Tongue (tissue), 2 donors: Measurements from ENCODE around the gene AKR1E2. TPM values are rescaled to one million over a fixed set of nuclear protein-coding genes. Genes with fewer than 3 reads are reported as not detected.
"Not testable (repeated sequence)": the region's sequence is repeated elsewhere in the genome, so short reads cannot be mapped to it uniquely, and the experiment has no call there.

Experiments
- DNase-seq: peaks from one replicate; pipeline ENCODE4 v3.0.0-alpha.2; 2015
- total RNA-seq: library from RNA; depleted of rRNA; stranded (reverse); fragments of >200 nt; gene quantifications from one replicate; pipeline ENCODE4 v1.2.3, GENCODE V29; 2014

The AKR1E2 gene
- total RNA-seq, 1 donor from 2014 or later = 25.3 TPM

DNA sequence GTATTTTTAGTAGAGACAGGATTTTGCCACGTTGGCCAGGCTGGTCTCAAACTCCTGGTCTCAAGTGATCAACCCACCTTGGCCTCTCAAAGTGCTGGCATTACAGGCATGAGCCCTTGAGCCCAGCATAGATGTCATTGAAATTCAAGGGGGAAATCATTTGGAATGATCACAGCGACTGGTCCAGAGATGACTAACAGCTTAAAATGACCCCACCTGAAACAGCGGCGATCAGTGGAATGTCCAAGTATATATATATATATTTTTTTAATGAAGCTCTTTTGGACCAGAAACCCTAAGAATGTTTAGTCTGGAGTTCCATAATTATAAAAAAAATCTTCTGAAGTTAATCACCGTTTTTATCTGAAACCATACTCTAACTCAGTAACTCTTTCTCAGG lies 12.5 kb upstream of the AKR1E2 start:
- no peak for DNase-seq

DNA sequence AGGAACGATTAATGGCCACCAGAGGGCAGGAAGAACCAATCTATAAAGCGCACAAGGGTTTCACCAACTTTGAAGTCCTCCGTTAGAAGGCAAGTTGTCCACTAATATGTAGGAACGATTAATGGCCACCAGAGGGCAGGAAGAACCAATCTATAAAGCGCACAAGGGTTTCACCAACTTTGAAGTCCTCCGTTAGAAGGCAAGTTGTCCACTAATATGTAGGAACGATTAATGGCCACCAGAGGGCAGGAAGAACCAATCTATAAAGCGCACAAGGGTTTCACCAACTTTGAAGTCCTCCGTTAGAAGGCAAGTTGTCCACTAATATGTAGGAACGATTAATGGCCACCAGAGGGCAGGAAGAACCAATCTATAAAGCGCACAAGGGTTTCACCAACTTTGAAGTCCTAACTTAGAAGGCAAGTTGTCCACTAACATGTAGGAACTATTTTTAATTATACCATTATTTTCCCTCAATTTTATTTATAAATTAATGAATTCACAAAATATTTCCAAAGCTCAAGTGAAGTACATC lies 10.3 kb upstream of the AKR1E2 start:
- DNase-seq = not testable (repeated sequence)

DNA sequence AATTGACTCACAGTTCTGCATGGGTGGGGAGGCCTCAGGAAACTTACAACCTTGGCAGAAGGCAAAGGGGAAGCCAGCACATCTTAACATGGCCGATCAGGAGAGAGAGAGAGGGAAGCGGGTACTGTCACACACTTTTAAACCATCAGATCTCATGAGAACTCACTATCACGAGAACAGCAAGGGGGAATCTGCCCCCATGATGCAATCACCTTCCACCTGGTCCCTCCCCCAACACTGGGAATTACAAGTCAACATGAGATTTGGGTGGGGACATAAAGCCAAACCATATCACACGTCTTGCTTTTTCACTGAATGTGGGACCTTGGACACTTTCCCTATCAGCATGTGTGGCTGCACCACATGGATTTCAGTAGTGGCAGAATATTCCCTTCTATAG lies 9.0 kb upstream of the AKR1E2 start:
- DNase-seq = no peak

DNA sequence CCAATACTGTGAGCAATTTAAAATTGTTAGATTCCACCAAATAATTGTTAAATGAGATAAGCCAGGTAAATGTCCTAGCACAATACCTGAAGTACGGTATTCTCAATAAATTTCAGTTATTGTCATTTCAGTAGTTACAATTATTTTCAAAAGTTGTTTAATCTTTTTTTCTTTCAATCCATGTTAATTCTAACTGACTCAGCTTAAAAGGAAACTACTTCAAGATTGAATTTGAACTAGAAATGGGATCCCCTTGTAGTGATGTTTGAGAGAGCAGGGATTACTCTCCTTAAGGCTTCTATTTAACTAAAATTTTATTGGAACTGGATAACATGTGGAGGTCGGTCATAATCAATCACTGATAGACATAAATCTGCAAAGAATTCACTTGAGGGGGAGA lies 6.9 kb upstream of the AKR1E2 start:
- DNase-seq = no peak

DNA sequence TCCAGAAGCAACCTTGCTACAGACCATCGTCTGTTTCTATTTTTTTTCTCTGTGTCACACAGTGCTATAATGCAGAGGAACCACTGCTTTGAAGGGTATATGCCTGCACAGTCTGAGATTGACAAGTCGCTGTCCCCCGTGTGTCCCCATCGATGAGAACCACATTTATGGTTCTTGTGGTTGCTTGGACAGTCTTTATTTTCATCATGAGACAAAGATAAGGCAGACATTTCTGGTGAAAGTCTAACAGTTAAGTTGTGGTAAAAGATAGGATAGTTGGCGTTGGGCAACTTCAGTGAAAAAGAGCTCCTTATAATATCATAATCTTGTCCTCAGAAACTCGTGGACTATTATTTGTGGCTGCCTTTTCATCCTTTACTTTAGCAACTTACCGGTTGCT lies 6.3 kb upstream of the AKR1E2 start:
- DNase-seq = no peak

DNA sequence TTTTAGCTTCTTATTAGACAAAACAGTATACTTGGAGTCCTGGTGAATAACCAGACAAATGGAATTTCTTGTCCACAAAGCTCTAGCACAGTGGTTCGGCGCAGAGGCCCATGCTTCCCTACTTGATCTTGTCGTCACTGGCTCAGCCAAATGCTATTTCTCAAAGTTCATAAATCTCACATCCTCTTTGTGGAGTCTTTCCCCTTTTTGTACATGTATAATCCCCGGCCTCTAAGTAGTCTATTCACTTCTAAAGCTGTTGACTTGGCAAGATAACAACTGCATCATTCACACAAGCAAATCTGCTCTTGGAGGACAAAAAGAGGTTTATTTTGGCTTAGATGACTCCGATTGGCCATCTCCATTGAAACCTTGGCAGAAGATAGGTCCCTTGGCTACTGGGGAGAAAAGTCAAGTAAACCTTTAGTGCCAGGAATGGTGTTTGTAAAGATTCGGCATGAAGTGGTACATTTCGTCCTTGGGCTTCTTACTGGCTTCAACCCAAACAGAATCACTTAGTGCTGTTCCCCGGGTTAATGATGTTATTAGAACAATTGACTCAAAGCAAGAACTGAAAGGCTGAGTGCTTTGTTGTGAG lies 5.1 kb upstream of the AKR1E2 start:
- peak; percentile 69 for DNase-seq

DNA sequence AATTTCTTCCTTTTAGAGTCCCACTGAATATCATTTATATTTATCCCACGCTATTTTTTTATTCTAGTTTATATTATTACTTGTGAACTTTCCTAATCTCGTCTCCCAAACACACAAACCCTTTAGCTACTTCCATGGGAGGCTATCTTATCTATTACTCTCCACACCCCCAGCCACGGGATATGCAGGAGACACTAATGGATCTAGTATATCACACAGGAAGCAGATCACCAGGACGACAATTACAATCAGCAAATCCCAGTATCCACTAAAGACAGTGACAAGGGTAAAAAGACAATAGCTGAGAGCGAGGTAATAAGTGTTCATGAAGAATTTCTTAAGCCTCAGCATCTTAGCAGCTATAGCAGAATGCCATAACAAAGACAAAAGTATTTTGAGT lies 3.8 kb upstream of the AKR1E2 start:
- no peak for DNase-seq

DNA sequence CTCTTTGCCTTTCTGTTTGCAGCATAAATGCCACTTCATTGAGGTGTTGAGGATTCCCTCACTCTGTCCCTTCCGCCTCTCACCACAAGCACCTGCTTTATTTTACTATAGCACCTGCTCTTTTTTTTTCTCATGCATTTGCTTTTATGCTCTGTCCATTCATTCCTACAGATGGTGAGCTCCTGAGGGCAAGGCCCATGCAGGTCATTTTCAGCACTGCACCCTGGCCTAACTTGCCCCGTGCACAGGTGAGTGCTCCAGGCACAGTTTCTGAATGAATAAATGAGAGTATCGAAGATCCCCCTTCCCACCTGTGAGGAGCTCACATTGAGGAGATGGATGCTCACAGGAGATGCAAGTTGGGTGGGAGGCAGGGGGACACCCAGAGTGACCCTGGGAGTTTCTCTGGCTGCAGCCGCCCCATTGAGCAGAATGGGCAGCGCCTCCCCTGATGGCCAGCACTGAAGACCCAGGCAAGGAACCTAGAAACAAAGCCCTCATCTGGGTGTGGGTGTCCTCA lies 1.2 kb upstream of the AKR1E2 start:
- DNase-seq = no peak

DNA sequence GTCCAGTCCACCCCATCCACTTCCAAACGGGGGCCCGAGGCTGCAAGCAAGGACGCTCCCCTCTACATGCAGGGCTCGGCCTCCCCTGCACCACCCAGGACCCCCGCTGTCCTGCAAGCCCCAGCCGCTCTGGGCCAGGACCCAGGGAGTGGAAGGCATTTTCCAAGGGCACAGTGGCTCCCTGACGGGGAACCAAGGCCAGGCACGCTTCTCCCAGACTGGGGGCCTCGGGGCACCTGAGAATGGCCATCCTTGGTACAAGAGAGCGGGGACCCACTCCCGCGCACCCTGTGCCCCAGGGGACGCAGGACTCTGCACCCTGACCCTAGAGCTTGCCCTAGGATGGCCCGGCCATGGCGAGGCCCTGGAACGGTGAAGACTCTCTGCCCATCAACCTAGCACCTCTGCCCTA lies 545 bp upstream of the AKR1E2 start:
- no peak for DNase-seq

DNA sequence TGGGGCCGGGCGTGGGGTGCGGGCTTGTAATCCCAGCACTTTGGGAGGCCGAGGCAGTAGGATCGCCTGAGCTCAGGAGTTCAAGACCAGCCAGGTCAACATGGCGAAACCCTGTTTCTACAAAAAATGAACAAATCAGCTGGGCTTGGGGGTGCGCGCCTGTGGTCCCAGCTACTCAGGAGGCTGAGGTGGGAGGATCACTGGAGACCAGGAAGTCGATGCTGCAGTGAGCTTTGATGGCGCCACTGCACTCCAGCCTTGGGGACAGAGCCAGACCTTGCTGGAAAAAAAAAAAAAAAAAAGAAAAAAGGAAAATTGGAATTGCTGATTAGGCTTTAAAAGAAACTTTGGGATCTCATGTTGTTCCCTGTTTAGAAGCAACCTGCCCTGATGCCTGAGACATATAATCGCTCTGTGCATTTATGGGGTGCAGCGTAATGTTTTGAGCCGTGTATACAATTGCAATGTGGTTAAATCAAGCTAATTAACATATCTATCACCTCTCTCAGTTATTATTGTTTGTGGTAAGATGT lies 851 bp downstream of the AKR1E2 start:
- no peak for DNase-seq

DNA sequence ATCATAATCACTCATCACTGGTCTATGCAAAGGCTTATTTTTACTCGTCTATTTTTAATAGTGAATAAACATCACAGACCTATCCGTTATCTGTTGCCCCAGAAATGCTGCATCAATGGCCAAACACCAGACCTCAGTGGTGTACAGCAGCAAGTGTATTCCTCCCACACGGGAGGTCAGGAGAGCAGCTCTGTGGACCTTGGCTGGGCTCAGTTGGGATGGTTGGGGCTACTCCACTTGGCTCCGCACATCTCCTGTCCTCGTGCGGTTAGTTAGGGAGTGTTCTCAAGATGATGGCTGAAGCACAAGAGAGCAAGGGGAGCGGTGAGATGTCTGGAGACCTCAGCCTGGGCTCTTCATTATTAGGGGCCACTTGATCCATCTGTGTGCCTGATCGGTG lies 2.0 kb downstream of the AKR1E2 start:
- DNase-seq = no peak

DNA sequence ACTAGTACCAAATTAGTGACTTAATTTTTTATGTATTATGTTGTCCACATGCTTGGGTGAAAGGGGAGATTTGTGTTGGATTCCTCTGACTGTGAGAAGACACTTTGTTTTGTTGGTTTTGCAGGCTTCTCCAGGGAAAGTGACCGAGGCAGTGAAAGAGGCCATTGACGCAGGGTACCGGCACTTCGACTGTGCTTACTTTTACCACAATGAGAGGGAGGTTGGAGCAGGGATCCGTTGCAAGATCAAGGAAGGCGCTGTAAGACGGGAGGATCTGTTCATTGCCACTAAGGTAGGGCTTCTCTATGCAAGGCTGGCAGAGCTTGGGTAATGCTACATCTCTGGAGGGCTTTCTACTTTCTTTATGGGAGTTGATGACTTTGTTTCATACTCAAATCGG lies 4.5 kb downstream of the AKR1E2 start:
- no peak for DNase-seq

DNA sequence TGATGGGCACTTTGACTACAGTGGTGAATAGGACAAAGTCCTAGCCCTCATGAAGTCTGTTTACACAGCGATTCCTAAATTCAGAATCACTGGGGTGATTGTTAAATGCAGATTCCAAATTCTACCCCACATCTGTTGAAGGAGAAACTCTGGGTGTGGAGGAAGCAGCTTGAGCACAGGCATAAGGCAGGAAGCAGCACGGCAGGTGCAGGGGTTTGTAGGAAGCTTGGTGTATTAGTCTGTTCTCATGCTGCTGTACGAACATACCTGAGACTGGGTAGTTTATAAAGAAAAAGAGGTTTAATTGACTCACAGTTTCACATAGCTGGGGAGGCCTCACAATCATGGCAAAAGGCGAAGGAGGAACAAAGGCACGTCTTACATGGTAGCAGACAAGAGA lies 5.1 kb downstream of the AKR1E2 start:
- DNase-seq = no peak

DNA sequence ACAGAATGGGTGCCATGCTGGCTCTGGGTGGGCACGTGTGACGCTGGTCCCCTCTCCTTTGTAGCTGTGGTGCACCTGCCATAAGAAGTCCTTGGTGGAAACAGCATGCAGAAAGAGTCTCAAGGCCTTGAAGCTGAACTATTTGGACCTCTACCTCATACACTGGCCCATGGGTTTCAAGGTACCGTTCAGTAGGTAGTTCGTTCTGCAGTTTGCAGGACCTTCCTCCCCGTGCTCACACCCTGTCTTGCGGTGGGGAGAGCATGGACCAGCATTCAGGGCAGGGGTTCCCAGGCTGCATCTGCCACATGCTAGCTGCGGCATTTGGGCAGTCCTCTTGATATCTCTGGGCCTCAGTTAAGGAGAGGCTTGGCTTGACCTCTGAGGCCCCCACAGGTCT lies 7.3 kb downstream of the AKR1E2 start:
- DNase-seq = no peak

DNA sequence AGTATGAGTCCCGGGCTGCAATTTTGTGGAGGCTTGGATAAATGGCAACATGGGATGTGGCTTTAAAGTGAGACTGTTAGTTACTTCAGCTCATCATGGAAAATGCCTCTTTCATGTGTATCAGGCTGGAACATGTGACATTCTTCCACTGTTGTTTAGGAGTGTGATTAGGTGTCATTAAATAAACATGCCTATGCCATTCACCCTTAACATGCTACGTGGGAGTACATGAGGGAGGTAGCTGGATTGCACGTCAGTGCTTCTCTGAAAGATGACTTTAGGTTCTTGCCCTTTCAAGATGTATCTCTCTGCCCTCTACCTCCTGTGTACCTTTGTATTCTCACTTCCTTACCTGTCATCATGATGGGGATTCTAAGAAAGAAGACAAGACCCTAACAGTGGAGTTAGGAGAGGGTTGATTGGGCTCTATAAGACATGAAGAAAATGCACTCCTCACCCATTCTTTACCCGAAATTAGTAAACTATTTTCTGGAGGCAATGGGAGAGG lies 8.9 kb downstream of the AKR1E2 start:
- DNase-seq = no peak

DNA sequence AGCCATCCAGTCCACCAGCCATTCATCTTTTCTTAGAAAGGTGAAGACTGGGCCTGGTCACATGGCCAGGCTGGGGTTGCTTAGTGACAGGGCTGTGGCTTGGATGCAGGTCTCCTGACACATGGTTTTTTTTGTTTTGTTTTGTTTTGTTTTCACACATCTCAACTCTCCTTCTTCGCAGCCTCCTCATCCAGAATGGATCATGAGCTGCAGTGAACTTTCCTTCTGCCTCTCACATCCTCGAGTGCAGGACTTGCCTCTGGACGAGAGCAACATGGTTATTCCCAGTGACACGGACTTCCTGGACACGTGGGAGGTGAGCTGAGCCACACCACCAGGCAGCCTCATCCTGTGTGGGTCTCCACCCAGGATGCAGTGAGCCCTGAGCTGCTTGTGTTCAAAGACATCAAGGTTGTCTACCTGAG lies 9.5 kb downstream of the AKR1E2 start:
- DNase-seq = no peak

DNA sequence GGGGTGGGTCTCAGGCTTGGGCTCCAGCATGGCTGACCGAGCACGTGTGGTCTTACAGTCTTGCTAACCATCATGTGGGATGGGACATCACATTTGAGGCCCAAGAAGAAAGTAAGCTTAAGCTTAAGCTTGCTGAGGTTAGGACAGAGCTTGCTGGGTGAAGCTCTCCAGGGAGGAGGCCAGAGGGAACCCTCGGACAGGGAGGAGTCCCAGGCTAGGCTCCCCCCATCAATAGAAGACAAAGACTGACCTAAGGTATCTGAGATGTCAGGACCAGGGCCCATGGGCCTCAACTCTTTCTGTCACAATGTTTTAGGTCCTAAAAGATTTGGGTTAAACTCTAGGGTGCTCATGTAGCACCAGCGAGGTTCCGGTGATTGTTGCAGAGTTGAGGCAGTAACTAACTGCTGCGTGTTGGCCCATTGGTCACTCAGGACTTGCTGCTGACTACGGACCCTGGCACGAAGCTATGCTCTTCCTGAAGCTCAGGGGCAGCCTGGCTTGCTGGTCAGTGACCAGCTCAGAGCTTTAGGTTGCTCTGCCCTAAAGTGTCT lies 10.5 kb downstream of the AKR1E2 start:
- no peak for DNase-seq

DNA sequence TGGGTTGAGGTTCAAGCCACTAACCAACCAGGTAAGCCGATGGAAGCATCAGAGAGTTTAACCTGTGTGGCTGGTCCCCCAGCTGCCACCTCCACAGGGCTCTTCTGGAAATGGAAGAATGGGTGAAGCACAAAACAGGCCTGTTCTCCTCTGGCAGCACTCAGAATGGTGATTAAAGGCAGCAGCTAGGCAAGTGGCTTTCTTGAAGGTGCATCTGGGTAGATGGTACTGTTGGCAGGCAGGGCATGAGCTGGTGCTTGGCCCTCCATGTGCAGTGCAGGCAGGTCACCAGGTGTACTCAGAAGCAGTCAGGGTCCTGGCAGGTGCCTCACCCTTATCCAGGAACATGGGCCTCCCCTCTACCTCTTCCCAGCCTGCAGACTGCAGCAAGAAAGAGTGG lies 11.5 kb downstream of the AKR1E2 start:
- DNase-seq = no peak

DNA sequence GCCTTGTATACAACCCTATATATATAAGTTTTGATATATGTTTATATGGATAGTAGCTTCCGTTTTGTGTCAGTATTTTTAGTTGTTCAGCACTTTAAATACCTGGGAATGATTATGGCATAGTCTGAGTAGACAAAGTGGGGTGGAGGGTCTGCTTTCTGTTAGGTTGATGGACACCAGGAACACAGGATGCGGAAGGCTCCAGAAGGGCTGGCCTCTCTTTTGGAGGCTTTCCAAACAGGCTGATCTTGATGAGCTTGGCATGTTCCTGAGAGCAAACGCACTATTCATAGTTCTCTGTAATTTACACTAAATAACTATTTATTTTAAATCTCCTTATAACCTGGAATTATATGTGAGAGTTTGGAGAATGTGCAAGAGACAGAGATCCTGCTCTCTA lies 12.7 kb downstream of the AKR1E2 start:
- DNase-seq = peak; percentile 58

DNA sequence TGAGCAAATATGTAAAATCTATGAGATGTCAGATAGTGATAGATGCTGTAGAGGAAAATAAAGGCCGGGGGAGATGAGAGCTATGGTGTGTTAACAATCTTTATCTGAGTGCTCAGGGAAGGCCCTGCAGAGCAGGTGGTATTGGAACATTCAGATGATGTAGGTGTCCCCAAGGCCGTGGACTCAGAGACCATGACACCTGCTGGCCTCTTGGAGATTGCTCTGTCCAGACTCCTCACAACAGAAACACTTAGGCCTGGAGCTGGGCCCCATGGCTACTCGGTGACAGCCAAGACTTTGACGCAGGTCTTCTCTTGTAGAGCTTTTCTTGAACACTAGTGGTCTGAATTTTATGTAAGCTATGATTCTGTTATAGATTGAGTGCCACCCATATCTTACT lies 13.3 kb downstream of the AKR1E2 start:
- no peak for DNase-seq

DNA sequence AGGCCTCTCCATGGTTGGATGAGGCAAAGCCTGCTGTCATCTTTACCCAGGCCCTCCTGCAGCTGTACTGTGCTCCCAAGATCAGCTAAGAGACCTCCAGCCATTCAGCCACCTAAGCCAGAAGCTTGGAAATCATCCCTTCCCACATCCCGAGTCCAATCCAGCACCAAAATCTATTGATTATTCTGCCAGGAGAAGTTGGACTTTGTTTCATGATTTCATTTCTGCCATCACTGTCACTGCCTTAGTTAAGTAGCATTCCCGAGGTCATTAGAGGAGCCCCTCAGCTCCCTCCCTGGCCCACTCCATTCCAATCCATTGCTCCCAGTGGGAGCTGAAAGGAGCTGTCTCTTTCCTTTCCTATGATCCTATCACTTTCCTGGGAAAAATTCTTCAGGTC lies 14.1 kb downstream of the AKR1E2 start:
- DNase-seq = no peak

DNA sequence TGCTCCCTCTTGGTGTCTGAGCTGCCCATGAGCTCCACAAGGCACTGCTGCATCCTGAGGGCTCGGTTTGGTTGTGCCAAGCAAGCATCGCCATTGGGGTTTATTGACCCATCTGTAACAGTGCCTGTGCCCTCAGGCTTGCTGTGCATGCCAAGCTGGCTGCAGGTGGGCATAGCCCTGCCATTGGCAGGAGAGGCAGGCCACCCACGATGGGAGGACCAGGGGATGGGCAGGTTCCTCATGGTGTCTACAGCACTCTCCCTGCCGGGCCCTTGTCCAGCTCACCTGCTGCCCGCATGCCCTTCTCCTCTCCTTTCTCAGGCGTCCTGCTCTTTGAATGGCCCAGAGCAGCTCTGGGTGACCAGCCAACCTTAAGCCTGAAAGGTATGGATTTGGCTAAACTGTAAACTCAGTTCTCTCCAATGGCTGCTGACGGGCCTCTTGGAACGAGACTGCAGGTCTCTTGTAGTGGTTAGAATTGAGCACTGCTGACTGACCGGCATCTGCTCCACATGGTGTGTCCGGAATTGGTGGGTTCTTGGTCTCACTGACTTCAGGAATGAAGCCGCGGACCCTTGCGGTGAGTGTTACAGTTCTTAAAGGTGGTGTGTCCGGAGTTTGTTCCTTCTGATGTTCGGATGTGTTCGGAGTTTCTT lies 17.6 kb downstream of the AKR1E2 start:
- DNase-seq = no peak

DNA sequence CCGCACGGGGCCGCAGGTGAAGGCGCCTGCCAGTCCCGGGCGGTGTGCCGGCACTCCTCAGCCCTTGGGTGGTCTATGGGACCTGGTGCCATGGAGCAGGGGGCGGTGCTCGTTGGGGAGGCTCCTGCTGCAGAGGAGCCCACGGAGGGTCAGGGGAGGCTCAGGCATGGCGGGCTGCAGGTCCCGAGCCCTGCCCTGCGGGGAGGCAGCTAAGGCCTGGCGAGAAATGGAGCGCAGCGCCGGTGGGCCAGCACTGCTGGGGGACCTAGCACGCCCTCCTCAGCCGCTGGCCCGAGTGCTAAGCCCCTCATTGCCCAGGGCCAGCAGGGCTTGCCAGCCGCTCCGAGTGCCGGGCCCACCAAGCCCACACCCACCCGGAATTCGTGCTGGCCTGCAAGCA lies 18.9 kb downstream of the AKR1E2 start:
- no peak for DNase-seq
